Measurements from ENCODE around the gene ST8SIA2.
A peak's percentile ranks its signal among the peaks of the same experiment; 100 is the strongest.

Gene ST8SIA2

GRCh38 chr15:92429378-92430068 lies 35.8 kb downstream of the ST8SIA2 start:
- Histone ChIP-seq H3K27me3 (ENCODE audit: low read depth) (no peaks in the 10 kb centered on the region), H3K36me3 (replicated peaks) (peaks cover 6% of the 10 kb centered on the region; the same call in 1 of the 2 replicates), H3K4me1 (peaks cover 19% of the 10 kb centered on the region), H3K4me3 (no peak overlapping the region), H3K9me3 (no peaks in the 10 kb centered on the region)
- peak; percentile 56 to 71 for DNase-seq (ENCODE audit: low spot score in 2 of 2)
- in situ Hi-C loops (cut with MboI; ENCODE audit: low sequenced_read_pairs), result no loop called here

DNA sequence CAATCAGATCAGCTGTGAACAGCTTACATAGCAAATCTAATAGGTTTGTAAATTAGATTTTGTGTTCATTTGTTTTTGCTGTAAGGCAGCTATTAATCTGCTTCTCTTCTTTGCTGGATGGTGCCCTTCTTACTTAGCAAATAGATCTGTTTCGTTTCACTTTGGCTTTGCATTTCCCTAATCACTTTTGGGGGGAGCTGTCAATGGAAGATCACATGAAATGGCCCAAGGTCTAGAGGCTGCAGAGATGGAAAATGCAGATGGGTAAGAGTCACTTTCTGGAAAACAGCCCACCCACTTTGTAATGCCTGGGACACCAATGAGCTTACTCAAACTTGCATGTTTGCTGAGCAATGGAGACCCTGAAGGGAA lies 36.4 kb downstream of the ST8SIA2 start:
- no peak overlapping the region for H3K4me3 ChIP-seq
- DNase-seq (ENCODE audit: low spot score in 2 of 2), result peak in 1 of 2 experiments; percentile 41
- in situ Hi-C loops (cut with MboI; ENCODE audit: low sequenced_read_pairs), result no loop called here
- no peaks in the 10 kb centered on the region for H3K9me3 ChIP-seq
- H3K36me3 ChIP-seq (replicated peaks), result peaks cover 7% of the 10 kb centered on the region; the same call in 1 of the 2 replicates
- no peaks in the 10 kb centered on the region for H3K27me3 ChIP-seq (ENCODE audit: low read depth)
- peaks cover 19% of the 10 kb centered on the region for H3K4me1 ChIP-seq

DNA sequence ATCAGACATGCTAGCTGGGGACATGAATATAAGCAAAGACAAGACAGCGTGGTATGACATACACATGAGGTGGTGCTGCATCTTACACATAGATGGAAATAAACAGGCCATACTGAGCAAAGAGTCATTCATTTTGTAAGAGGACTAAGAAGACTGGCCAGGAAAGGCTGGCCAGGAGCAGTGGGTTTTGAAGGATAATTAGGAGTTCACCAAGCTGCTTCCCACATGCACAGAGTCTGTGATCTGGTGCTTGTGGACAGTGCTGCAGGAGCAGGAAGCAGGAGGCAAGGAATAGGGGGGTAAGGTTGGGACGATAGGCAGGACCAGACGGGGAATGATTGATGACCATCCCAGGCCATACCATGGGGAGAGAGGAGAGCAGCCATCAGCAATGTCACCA lies 41.5 kb downstream of the ST8SIA2 start:
- H3K4me1 ChIP-seq, result peaks cover 1% of the 10 kb centered on the region
- H3K9me3 ChIP-seq, result no peaks in the 10 kb centered on the region
- H3K4me3 ChIP-seq, result no peak overlapping the region
- H3K36me3 ChIP-seq (replicated peaks), result peaks cover 10% of the 10 kb centered on the region
- DNase-seq (ENCODE audit: low spot score in 2 of 2), result no peak
- in situ Hi-C loops (cut with MboI; ENCODE audit: low sequenced_read_pairs), result no loop called here
- no peaks in the 10 kb centered on the region for H3K27me3 ChIP-seq (ENCODE audit: low read depth)

GRCh38 chr15:92438471-92438870 lies 44.8 kb downstream of the ST8SIA2 start:
- H3K4me1 ChIP-seq, result no peaks in the 10 kb centered on the region
- DNase-seq (ENCODE audit: low spot score in 2 of 2), result no peak
- no peaks in the 10 kb centered on the region for H3K27me3 ChIP-seq (ENCODE audit: low read depth)
- H3K9me3 ChIP-seq, result no peaks in the 10 kb centered on the region
- H3K36me3 ChIP-seq (replicated peaks), result peaks cover 10% of the 10 kb centered on the region
- in situ Hi-C loops (cut with MboI; ENCODE audit: low sequenced_read_pairs), result no loop called here
- no peak overlapping the region for H3K4me3 ChIP-seq

DNA sequence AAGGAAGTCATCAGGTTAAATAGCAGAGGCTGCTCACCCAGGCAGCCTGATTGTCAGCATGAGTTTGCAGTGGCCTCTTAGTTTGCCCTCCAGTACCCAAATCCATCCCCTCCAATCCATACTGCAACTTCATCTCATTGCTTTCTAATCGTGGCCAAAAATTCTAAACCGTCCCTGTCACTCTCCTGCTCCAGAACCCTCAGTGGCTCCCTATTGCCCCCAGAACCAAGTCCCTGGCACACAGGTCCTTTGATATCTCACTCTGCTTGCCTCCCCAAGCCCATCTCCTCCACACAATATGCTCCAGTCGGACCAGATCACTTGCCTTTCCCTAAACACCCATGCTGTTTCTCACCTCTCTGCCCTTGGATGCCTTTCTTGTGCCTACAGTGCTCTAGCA lies 49.7 kb downstream of the ST8SIA2 start:
- in situ Hi-C loops (cut with MboI; ENCODE audit: low sequenced_read_pairs), result no loop called here
- Histone ChIP-seq H3K36me3 (replicated peaks) (peaks cover 3% of the 10 kb centered on the region; the same call in 1 of the 2 replicates), H3K4me3 (no peak overlapping the region), H3K27me3 (ENCODE audit: low read depth) (no peaks in the 10 kb centered on the region), H3K9me3 (no peaks in the 10 kb centered on the region), H3K4me1 (no peaks in the 10 kb centered on the region)
- DNase-seq (ENCODE audit: low spot score in 2 of 2), result no peak

DNA sequence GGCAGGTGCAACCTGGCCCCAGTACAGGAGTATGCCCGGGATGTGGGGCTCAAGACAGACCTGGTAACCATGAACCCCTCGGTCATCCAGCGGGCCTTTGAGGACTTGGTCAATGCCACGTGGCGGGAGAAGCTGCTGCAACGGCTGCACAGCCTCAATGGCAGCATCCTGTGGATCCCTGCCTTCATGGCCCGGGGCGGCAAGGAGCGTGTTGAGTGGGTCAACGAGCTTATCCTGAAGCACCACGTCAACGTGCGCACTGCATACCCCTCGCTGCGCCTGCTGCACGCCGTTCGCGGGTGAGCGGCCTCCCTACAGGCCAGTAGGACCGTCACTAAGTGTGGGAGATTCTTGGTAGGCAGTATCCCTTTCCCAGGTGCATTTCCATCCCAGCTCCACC lies 51.0 kb downstream of the ST8SIA2 start:
- in situ Hi-C loops (cut with MboI; ENCODE audit: low sequenced_read_pairs), result no loop called here
- Histone ChIP-seq H3K36me3 (replicated peaks) (peaks cover 3% of the 10 kb centered on the region; the same call in 1 of the 2 replicates), H3K9me3 (no peaks in the 10 kb centered on the region), H3K4me3 (no peak overlapping the region), H3K4me1 (no peaks in the 10 kb centered on the region), H3K27me3 (ENCODE audit: low read depth) (no peaks in the 10 kb centered on the region)
- DNase-seq (ENCODE audit: low spot score in 2 of 2), result no peak

GRCh38 chr15:92448370-92448769 lies 54.7 kb downstream of the ST8SIA2 start:
- no peak for DNase-seq (ENCODE audit: low spot score in 2 of 2)
- Histone ChIP-seq H3K36me3 (replicated peaks) (peaks cover 3% of the 10 kb centered on the region; the same call in 1 of the 2 replicates), H3K27me3 (ENCODE audit: low read depth) (no peaks in the 10 kb centered on the region), H3K9me3 (no peaks in the 10 kb centered on the region), H3K4me3 (no peak overlapping the region), H3K4me1 (no peaks in the 10 kb centered on the region)
- in situ Hi-C loops (cut with MboI; ENCODE audit: low sequenced_read_pairs), result no loop called here

DNA sequence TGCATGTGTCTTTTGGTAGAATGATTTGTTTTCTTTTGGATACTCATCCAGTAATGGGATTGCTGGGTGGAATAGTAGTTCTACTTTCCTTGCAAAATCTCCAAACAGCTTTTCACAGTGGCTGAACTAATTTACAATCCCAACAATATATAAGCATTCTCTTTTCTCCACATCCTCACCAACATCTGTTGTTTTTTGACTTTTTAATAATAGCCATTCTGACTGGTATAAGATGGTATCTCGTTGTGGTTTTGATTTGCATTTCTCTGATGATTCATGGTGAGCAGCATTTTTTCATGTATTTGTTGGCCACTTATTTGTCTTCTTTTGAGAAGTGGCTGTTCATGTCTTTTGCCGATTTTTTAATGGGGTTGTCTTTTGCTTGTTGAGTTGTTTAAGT lies 55.8 kb downstream of the ST8SIA2 start:
- DNase-seq (ENCODE audit: low spot score in 2 of 2), result no peak
- Histone ChIP-seq H3K4me1 (no peaks in the 10 kb centered on the region), H3K4me3 (no peak overlapping the region), H3K27me3 (ENCODE audit: low read depth) (no peaks in the 10 kb centered on the region), H3K36me3 (replicated peaks) (peaks cover 3% of the 10 kb centered on the region; the same call in 1 of the 2 replicates), H3K9me3 (no peaks in the 10 kb centered on the region)
- in situ Hi-C loops (cut with MboI; ENCODE audit: low sequenced_read_pairs), result no loop called here

GRCh38 chr15:92451225-92451825 lies 57.6 kb downstream of the ST8SIA2 start:
- H3K4me3 ChIP-seq, result no peak overlapping the region
- no peak for DNase-seq (ENCODE audit: low spot score in 2 of 2)
- H3K27me3 ChIP-seq (ENCODE audit: low read depth), result no peaks in the 10 kb centered on the region
- in situ Hi-C loops (cut with MboI; ENCODE audit: low sequenced_read_pairs), result no loop called here
- no peaks in the 10 kb centered on the region; the same call in 1 of the 2 replicates for H3K36me3 ChIP-seq (replicated peaks)
- no peaks in the 10 kb centered on the region for H3K9me3 ChIP-seq
- no peaks in the 10 kb centered on the region for H3K4me1 ChIP-seq

DNA sequence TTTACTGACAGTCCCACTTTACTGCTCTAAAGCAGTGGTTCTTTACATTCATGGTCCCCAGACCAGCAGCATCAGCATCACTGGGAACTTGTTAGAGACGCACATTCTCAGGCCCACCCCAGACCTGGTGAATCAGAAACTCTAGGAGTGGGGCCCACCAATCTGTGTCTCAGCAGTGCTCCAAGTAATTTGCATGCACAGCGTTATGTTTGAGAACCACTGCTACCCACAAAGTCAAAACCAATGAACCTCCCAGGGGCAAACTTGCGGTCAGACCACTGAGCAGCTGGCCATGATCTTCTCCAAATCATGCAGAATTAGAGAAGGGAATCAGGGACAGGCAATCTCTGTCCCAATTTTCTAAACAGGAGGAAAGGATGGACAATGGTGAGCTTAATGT lies 58.5 kb downstream of the ST8SIA2 start:
- no peaks in the 10 kb centered on the region for H3K4me1 ChIP-seq
- in situ Hi-C loops (cut with MboI; ENCODE audit: low sequenced_read_pairs), result no loop called here

DNA sequence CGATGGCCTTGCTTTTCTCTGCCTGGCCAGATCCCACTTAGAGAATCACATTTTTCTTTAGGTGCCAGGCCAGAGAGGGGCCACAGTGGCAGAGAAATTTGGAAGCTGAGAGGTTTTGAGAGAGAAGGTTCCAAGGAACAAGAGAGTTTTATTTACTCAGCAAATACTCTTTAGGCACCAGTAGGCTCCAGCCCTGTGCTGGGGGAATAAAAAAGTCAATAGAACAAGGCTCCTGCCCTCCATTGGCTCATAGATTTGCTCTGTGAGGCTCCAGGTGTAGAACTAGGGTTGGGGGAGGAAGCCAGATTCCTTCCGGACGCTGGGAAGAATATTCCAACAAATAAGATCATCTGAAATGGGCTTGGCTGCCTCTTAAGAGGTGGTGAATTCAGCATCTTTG lies 59.9 kb downstream of the ST8SIA2 start:
- Histone ChIP-seq H3K4me1 (no peaks in the 10 kb centered on the region), H3K9me3 (no peaks in the 10 kb centered on the region), H3K36me3 (replicated peaks) (no peaks in the 10 kb centered on the region; the same call in 1 of the 2 replicates), H3K4me3 (no peak overlapping the region), H3K27me3 (ENCODE audit: low read depth) (no peaks in the 10 kb centered on the region)
- in situ Hi-C loops (cut with MboI; ENCODE audit: low sequenced_read_pairs), result no loop called here
- DNase-seq (ENCODE audit: low spot score in 2 of 2), result no peak

More for the DNA sequence above, 58.5 kb downstream of the ST8SIA2 start:
- no peak for DNase-seq (ENCODE audit: low spot score in 2 of 2)
- H3K4me3 ChIP-seq, result no peak overlapping the region
- H3K36me3 ChIP-seq (replicated peaks), result no peaks in the 10 kb centered on the region; the same call in 1 of the 2 replicates
- H3K27me3 ChIP-seq (ENCODE audit: low read depth), result no peaks in the 10 kb centered on the region
- H3K9me3 ChIP-seq, result no peaks in the 10 kb centered on the region

DNA sequence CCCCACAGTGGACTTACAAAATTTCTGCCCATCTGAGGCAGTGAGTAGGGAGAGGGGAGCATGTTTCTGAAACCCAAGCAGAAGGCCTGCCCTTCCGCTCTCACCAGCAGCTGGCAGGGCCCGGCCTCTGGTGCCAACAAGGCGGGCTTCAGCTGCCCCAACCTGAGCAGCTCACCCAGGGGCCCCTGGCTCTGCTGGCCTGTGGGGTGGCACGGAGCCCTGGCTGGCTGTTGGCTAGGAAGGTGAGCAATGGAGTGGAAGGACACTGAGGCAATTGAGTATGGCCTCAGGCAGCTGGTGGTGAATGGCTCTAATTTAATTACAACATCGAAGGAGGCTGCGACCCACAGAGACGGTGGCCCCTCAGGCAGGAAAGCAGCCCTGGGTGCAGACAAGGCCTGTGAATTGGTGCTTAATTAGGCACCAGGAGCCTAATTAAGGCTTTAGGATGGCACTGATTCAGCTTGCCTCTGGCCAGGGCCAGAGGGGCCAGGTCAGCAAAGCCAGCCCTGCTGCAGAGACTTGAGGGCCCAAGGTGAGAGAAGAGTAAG lies 60.9 kb downstream of the ST8SIA2 start:
- H3K4me1 ChIP-seq, result no peaks in the 10 kb centered on the region
- no peaks in the 10 kb centered on the region for H3K27me3 ChIP-seq (ENCODE audit: low read depth)
- H3K36me3 ChIP-seq (replicated peaks), result no peaks in the 10 kb centered on the region; the same call in 1 of the 2 replicates
- in situ Hi-C loops (cut with MboI; ENCODE audit: low sequenced_read_pairs), result no loop called here
- no peak for DNase-seq (ENCODE audit: low spot score in 2 of 2)
- H3K4me3 ChIP-seq, result no peak overlapping the region
- H3K9me3 ChIP-seq, result no peaks in the 10 kb centered on the region

- H3K27me3 ChIP-seq (ENCODE audit: low read depth), result no peaks in the 10 kb centered on the region
- in situ Hi-C loops (cut with MboI; ENCODE audit: low sequenced_read_pairs), result no loop called here
- no peak for DNase-seq (ENCODE audit: low spot score in 2 of 2)
Measured at GRCh38 chr15:92455271-92455670, 61.6 kb downstream of the ST8SIA2 start.

DNA sequence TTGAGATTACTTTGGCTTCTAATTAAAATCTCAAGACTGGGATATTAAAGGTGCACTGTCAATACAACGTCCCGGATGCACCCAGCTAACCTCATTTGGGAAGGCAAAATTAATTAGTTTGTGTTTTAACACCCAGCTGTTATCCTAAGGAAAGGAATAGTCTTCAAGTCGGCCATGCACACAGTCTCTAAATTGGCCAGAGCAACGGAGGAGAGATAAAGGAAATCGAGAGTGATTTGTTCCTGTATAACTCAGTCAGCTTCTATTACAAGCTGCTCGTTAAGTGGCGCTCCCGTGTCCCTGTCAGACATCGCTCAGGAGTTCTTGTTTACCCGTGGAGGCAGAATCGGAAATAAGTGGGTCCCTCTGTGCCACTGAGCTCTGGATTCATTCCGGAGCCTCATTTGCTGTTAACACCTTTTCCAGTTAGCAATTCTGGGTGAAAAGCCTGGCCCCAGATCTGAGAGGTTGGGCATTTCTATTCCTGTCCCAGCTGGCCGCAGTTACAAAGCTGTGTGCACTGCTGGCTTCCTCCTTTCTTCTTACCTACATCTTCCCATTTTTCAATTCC lies 63.9 kb downstream of the ST8SIA2 start:
- H3K36me3 ChIP-seq (replicated peaks), result no peaks in the 10 kb centered on the region
- H3K4me3 ChIP-seq, result no peak overlapping the region
- DNase-seq (ENCODE audit: low spot score in 2 of 2), result no peak
- in situ Hi-C loops (cut with MboI; ENCODE audit: low sequenced_read_pairs), result no loop called here
- no peaks in the 10 kb centered on the region for H3K9me3 ChIP-seq
- H3K4me1 ChIP-seq, result no peaks in the 10 kb centered on the region
- no peaks in the 10 kb centered on the region for H3K27me3 ChIP-seq (ENCODE audit: low read depth)

More at GRCh38 chr15:92455271-92455670, 61.6 kb downstream of the ST8SIA2 start:
- H3K36me3 ChIP-seq (replicated peaks), result no peaks in the 10 kb centered on the region; the same call in 1 of the 2 replicates
- H3K9me3 ChIP-seq, result no peaks in the 10 kb centered on the region
- H3K4me1 ChIP-seq, result no peaks in the 10 kb centered on the region
- no peak overlapping the region for H3K4me3 ChIP-seq

All from HAP-1 (cell line).